Neural cell (in vitro differentiated cells): ENCODE results near the gene DCAF6. TPM values are rescaled to one million over a fixed set of nuclear protein-coding genes. Genes with fewer than 3 reads are reported as not detected.

Experiments used
- H2AFZ ChIP-seq: fragments of 200-600, 300-800 bp; sonication (generic), shearing (Covaris generic); 2 replicates; pipeline ENCODE4 v1.6.0; 2014; ENCODE audit warnings: low read depth, mild to moderate bottlenecking, antibody characterized with exemption, low read length, moderate library complexity
- H3F3A ChIP-seq: fragments of 200-600 bp; shearing (Covaris generic); 2 replicates; pipeline ENCODE4 v1.6.1; 2016; ENCODE audit warnings: mild to moderate bottlenecking, moderate library complexity, mixed read lengths, antibody characterized with exemption, low read length; ENCODE audit not compliant: insufficient read depth, poor library complexity, severe bottlenecking
- H3K27ac ChIP-seq: fragments of 200-600, 300-800 bp; sonication (generic), shearing (Covaris generic); 2 replicates; pipeline ENCODE4 v1.5.1; 2014; ENCODE audit warnings: mild to moderate bottlenecking, low read length, moderate library complexity
- H3K27me3 ChIP-seq: fragments of 300-800, 200-600 bp; sonication (generic), shearing (Covaris generic); 2 replicates; pipeline ENCODE4 v1.6.0; 2014; ENCODE audit warnings: mild to moderate bottlenecking, low read depth, low read length, moderate library complexity; ENCODE audit not compliant: insufficient read depth
- H3K36me3 ChIP-seq: fragments of 300-800, 200-600 bp; sonication (generic), shearing (Covaris generic); 2 replicates; pipeline ENCODE4 v1.5.1; 2014; ENCODE audit warnings: mild to moderate bottlenecking, antibody characterized with exemption, low read length, moderate library complexity; ENCODE audit not compliant: insufficient read depth
- H3K4me2 ChIP-seq: fragments of 300-800, 200-600 bp; sonication (generic), shearing (Covaris generic); 2 replicates; pipeline ENCODE4 v1.6.0; 2014; ENCODE audit warnings: mild to moderate bottlenecking, low read length
- H3K4me3 ChIP-seq: fragments of 300-800, 200-600 bp; sonication (generic), shearing (Covaris generic); 2 replicates; pipeline ENCODE4 v1.5.1; 2014; ENCODE audit warnings: mild to moderate bottlenecking, low read length, moderate library complexity
- H3K79me2 ChIP-seq: fragments of 200-600 bp; shearing (Covaris generic); replicated peaks from 2 replicates; pipeline ENCODE4 v1.6.0; 2014; ENCODE audit warnings: mild to moderate bottlenecking, low read length, moderate library complexity; ENCODE audit not compliant: insufficient read depth
- H3K9ac ChIP-seq: fragments of 300-800, 200-600 bp; sonication (generic), shearing (Covaris generic); 2 replicates; pipeline ENCODE4 v1.6.1; 2016; ENCODE audit warnings: mild to moderate bottlenecking, low read length, mixed read lengths
- H3K9me2 ChIP-seq: fragments of 200-600 bp; shearing (Covaris generic); 2 replicates; pipeline ENCODE4 v1.6.1; 2016; ENCODE audit warnings: mild to moderate bottlenecking, low read length, mixed read lengths; ENCODE audit not compliant: insufficient read depth
- H3K9me3 ChIP-seq: fragments of 200-600, 300-800 bp; sonication (generic), shearing (Covaris generic); 2 replicates; pipeline ENCODE4 v1.6.1; 2016; ENCODE audit warnings: mild to moderate bottlenecking, mixed run types, low read length, moderate library complexity, mixed read lengths
- H4K20me1 ChIP-seq: fragments of 200-600 bp; shearing (Covaris generic); 2 replicates; pipeline ENCODE4 v1.6.1; 2016; ENCODE audit warnings: mild to moderate bottlenecking, mixed run types; ENCODE audit not compliant: insufficient read depth
- EP300 ChIP-seq: fragments of 450-650 bp; conservative IDR thresholded peaks from 2 replicates; pipeline ENCODE4 v1.6.1; 2014; ENCODE audit warnings: antibody characterized with exemption, mild to moderate bottlenecking, moderate library complexity; ENCODE audit not compliant: poor library complexity, severe bottlenecking
- EZH2 ChIP-seq: fragments of 200-600, 300-800 bp; shearing (Covaris generic), sonication (generic); IDR thresholded peaks from 2 replicates; pipeline ENCODE4 v1.6.1; 2014; ENCODE audit warnings: antibody characterized with exemption, low read length, borderline replicate concordance, mild to moderate bottlenecking; ENCODE audit not compliant: insufficient read depth, poor library complexity, severe bottlenecking
- MXI1 ChIP-seq: fragments of 450-650 bp; conservative IDR thresholded peaks from 2 replicates; pipeline ENCODE4 v1.6.1; 2014; ENCODE audit warnings: antibody characterized with exemption, mild to moderate bottlenecking; ENCODE audit not compliant: poor library complexity, severe bottlenecking
- POLR2AphosphoS5 ChIP-seq: IDR thresholded peaks from 2 replicates; pipeline ENCODE4 v1.6.1; 2012
- RAD21 ChIP-seq: fragments of 450-650 bp; conservative IDR thresholded peaks from 2 replicates; pipeline ENCODE4 v1.6.1; 2014; ENCODE audit warnings: antibody characterized with exemption, mild to moderate bottlenecking, moderate library complexity
- REST ChIP-seq: IDR thresholded peaks from 2 replicates; pipeline ENCODE4 v1.6.1; 2012; ENCODE audit warnings: borderline replicate concordance
- SMC3 ChIP-seq: fragments of 450-650 bp; conservative IDR thresholded peaks from 2 replicates; pipeline ENCODE4 v1.6.1; 2014; ENCODE audit warnings: antibody characterized with exemption, mild to moderate bottlenecking, moderate library complexity; ENCODE audit not compliant: poor library complexity
- TAF1 ChIP-seq: IDR thresholded peaks from 2 replicates; pipeline ENCODE4 v1.6.1; 2012; ENCODE audit warnings: low read depth
- polyA plus RNA-seq: library from polyadenylated mRNA; depleted of rRNA; stranded (reverse); fragments of >200 nt; gene quantifications from 2 replicates; pipeline ENCODE4 v1.2.3, GENCODE V29; 2014
- TF ChIP-seq, protein P1 (sequence below): fragments of 450-650 bp; IDR thresholded peaks from 2 replicates; pipeline ENCODE4 v1.5.1; 2014; ENCODE audit warnings: antibody characterized with exemption, mild to moderate bottlenecking, moderate library complexity; ENCODE audit not compliant: poor library complexity, severe bottlenecking

Gene DCAF6
- polyA plus RNA-seq, 1 donor from 2014 or later, result 44.8 TPM

DNA sequence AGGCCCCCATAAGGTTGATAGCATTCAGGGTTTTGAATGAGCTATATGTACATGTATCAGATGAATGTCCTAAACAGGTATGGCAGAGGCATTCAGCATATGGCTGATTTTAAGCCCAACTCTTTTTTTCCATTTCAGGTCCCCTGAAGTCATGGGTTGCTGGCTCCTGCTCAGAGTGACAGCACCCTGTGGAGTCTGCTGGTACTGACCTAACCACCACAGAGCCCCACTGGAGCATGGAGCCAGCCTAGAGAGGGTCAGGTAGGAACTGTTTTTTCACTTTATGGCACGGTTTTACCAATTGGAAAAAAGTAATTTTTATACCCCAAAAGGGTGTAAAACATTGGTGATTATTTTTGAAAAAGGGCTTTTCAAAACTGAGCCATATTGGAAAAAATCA, 82.9 kb downstream of the DCAF6 start:
- Histone ChIP-seq H3K36me3 (peaks cover 5% of the 10 kb centered on the region), H2AFZ (no peak overlapping the region), H3K9me2 (no peaks in the 10 kb centered on the region), H3K9ac (no peak overlapping the region), H3K27ac (no peak overlapping the region), H3K9me3 (no peaks in the 10 kb centered on the region), H3K4me2 (no peak overlapping the region), H3K27me3 (peaks cover 3% of the 10 kb centered on the region), H4K20me1 (no peaks in the 10 kb centered on the region), H3F3A (no peaks in the 10 kb centered on the region), H3K79me2 (no peaks in the 10 kb centered on the region), H3K4me3 (no peak overlapping the region)
- TF ChIP-seq, protein P1, sequence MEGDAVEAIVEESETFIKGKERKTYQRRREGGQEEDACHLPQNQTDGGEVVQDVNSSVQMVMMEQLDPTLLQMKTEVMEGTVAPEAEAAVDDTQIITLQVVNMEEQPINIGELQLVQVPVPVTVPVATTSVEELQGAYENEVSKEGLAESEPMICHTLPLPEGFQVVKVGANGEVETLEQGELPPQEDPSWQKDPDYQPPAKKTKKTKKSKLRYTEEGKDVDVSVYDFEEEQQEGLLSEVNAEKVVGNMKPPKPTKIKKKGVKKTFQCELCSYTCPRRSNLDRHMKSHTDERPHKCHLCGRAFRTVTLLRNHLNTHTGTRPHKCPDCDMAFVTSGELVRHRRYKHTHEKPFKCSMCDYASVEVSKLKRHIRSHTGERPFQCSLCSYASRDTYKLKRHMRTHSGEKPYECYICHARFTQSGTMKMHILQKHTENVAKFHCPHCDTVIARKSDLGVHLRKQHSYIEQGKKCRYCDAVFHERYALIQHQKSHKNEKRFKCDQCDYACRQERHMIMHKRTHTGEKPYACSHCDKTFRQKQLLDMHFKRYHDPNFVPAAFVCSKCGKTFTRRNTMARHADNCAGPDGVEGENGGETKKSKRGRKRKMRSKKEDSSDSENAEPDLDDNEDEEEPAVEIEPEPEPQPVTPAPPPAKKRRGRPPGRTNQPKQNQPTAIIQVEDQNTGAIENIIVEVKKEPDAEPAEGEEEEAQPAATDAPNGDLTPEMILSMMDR, result no peak
- no peak for TF ChIP-seq POLR2AphosphoS5
- no peak for TF ChIP-seq MXI1
- TF ChIP-seq EP300, result no peak
- TF ChIP-seq EZH2, result no peak
- TF ChIP-seq REST, result no peak
- TF ChIP-seq TAF1, result no peak
- no peak for TF ChIP-seq RAD21
- TF ChIP-seq SMC3, result no peak

DNA sequence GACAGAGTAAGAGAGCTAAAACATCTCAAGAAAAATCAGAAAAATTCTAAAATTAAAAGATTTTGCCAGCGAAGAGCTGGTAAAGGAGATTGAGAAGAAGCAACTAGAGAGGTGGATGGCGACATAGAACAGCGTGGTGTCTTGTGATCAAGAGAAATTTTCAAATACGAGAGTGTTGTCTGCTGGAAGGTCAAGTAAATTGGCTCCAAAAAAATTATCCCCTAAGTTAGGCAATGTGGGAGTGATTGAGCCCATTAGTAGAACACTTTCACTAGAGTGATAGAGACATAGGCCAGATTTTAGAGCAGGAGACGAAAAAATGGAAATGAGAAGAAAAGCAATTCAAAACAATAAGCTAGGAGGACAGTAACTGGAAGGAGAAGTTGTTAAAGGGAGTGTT, 94.7 kb downstream of the DCAF6 start:
- H4K20me1 ChIP-seq, result no peaks in the 10 kb centered on the region
- H3K4me3 ChIP-seq, result no peak overlapping the region
- no peaks in the 10 kb centered on the region for H3F3A ChIP-seq
- TF ChIP-seq RAD21 (no peak), EZH2 (no peak), REST (no peak), MXI1 (no peak), TAF1 (no peak), POLR2AphosphoS5 (no peak), SMC3 (no peak), EP300 (no peak)
- TF ChIP-seq, protein P1, result no peak
- no peak overlapping the region for H3K9ac ChIP-seq
- H3K36me3 ChIP-seq, result no peaks in the 10 kb centered on the region
- H3K9me3 ChIP-seq, result no peaks in the 10 kb centered on the region
- H3K4me2 ChIP-seq, result no peak overlapping the region
- H2AFZ ChIP-seq, result no peak overlapping the region
- H3K27me3 ChIP-seq, result no peaks in the 10 kb centered on the region
- H3K79me2 ChIP-seq, result no peaks in the 10 kb centered on the region
- H3K9me2 ChIP-seq, result no peaks in the 10 kb centered on the region
- H3K27ac ChIP-seq, result no peak overlapping the region
